Heart left ventricle (tissue), 16 donors: ENCODE measurements around the gene PTPRJ. TPM values are rescaled to one million over a fixed set of nuclear protein-coding genes. Genes with fewer than 3 reads are reported as not detected.

Experiments
- ATAC-seq, 4 donors: fragments of 200-7000 bp; cut with Tn5 transposase; one replicate each; pipeline ENCODE4 v1.9.1; 2020 to 2022; ENCODE audit warnings: moderate library complexity in 4 of 4, mild to moderate bottlenecking in 3 of 4, moderate number of reproducible peaks in 1 of 4
- DNase-seq, 5 donors: peaks; one replicate each; pipeline ENCODE4 v3.0.0-alpha.2; 2020
- H3K27ac ChIP-seq, 12 donors: fragments of 200-600 bp; sonication (generic) in 4 of 12; one replicate each; pipeline versions ENCODE4 v1.5.0 to v1.8.0; 2016 to 2022; ENCODE audit warnings: mild to moderate bottlenecking in 2 of 12
- H3K27me3 ChIP-seq, 9 donors: fragments of 200-600 bp; sonication (generic) in 2 of 9; one replicate each; pipeline versions ENCODE4 v1.5.1 to v1.8.0; 2016 to 2022; ENCODE audit warnings: mild to moderate bottlenecking in 3 of 9
- H3K36me3 ChIP-seq, 9 donors: fragments of 200-600 bp; sonication (generic) in 2 of 9; one replicate each; pipeline versions ENCODE4 v1.5.0 to v1.8.0; 2018 to 2022; ENCODE audit warnings: mild to moderate bottlenecking in 2 of 9
- H3K4me1 ChIP-seq, 12 donors: fragments of 200-600 bp; sonication (generic) in 4 of 12; one replicate each; pipeline versions ENCODE4 v1.5.0 to v1.8.0; 2016 to 2022; ENCODE audit warnings: mild to moderate bottlenecking in 3 of 12
- H3K4me3 ChIP-seq, 12 donors: fragments of 200-600 bp; sonication (generic) in 4 of 12; one replicate each; pipeline versions ENCODE4 v1.5.0 to v1.8.0; 2017 to 2022; ENCODE audit warnings: mild to moderate bottlenecking in 9 of 12, moderate library complexity in 4 of 12
- H3K9me3 ChIP-seq, 12 donors: fragments of 200-600 bp; sonication (generic) in 4 of 12; one replicate each; pipeline versions ENCODE4 v1.5.0 to v1.8.0; 2016 to 2022; ENCODE audit warnings: mild to moderate bottlenecking in 1 of 12
- POLR2A ChIP-seq, 2 donors: fragments of 450-650 bp; IDR thresholded peaks; one replicate each; pipeline ENCODE4 v1.6.1; 2017; ENCODE audit warnings: antibody characterized with exemption in 2 of 2, mild to moderate bottlenecking in 2 of 2, moderate library complexity in 2 of 2
- WGBS, 4 donors: extraction: QIAGEN DNeasy Blood & Tissue Kit in 2 of 4; methylation state at CpG; one replicate each; pipeline versions ENCODE4 v1.1.5 to v1.1.7; 2013 to 2018; 5-methylcytosine and 5-hydroxymethylcytosine counted together
- intact Hi-C, 10 donors: fragments of 100-400 bp; cut with DNase I; formaldehyde crosslinking; loops; one replicate each; pipeline versions ENCODE4 v1.11.1 to v1.14.2; 2022
- polyA plus RNA-seq, 2 donors: library from polyadenylated mRNA; stranded (reverse); fragments of 200-250 nt; gene quantifications; one replicate each; pipeline ENCODE4 v1.2.3, GENCODE V29; 2013
- total RNA-seq, 9 donors: library from RNA; depleted of rRNA in 2 of 9; stranded (reverse); fragments of >200 nt in 2 of 9; fragmentation: NEBNext Ultra II Directional in 3 of 9; extraction: Animal tissue kit (Norgen Biotek cat#: 25700) in 3 of 9; gene quantifications; one replicate each; pipeline versions ENCODE4 v1.1.0 to v1.2.4, GENCODE V29; 2016 to 2023
- TF ChIP-seq, protein P1 (sequence below), 12 donors: fragments of 200-600 bp; sonication (generic) in 4 of 12; IDR thresholded peaks; one replicate each; pipeline versions ENCODE4 v1.5.0 to v1.8.0; 2018 to 2022; ENCODE audit warnings: antibody characterized with exemption in 12 of 12, mild to moderate bottlenecking in 5 of 12
- donor health status: ischemic (EF 13 %, LVEDD 7.1; RV severe dilation, severe dysfunction).
- donor health status: healthy with polysubstance abuse.
- donor health status: DM: no; HTN: yes; CAD: no.
- donor health status: DM: no; HTN: no; CAD: no.
- donor health status: ischemic (EF 25% LVEDD 6.9; RV normal size, moderate dysfunction).
- donor health status: ischemic (EF 25% LVEDD 5.7; RV mildly dilated, moderate dysfunction).
- donor health status: healthy.
- donor health status: DM: yes; HTN: yes; CAD: no.
- donor health status: ischemic (EF 35%, LVEDD 5.7; RV mildly dilated, moderate dysfunction).
- donor health status: nonischemic (EF 11% LVEDD 7.7; RV severe dilation, severe dysfunction).
- donor health status: DM: yes; HTN: yes; CAD: no.
- donor health status: PGD.
- donor health status: ischemic (EF 29% LVEDD 5.4; RV normal size, mild dysfunction).
- donor health status: nonischemic (EF 23%, LVEDD 6.1; RV moderate dilation, normal function).

PTPRJ gene
- total and polyA plus RNA-seq, 11 donors, result 1.2 to 39.0 (median 6.3) TPM

DNA sequence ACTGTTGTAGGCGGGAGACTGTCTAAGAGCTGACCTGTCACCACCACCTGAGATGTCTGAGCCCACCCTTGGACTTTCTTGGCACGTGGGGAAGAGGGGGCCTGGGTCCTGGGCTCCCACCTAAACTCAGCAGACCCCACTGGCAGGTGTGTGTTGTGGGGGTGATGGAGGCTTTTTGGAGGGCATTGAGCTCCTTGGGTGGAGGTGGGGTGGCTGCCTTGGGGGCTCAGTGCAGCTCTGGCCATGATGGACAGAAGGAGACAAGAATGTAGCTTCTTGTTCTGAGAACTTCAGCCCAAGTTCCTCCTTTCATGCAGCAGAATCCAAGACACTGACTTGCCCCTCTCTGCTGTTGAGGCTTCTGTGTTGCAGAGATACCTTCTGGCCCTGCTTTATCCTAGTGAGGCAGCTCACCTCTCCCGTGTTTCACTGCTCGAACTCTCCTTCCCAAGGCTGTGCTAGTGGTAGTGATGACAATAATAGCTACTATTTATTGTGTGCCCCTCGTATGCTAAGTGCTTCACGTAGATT lies 119.6 kb downstream of the PTPRJ start:
- H3K9me3 ChIP-seq, result no peaks in the 10 kb centered on the region
- H3K4me3 ChIP-seq, result no peak overlapping the region
- no peak overlapping the region for H3K27ac ChIP-seq
- DNase-seq, result no peak
- WGBS, 4 donors, result 90 to 93% (median 92%) methylated on average over 6 of the region's 6 CpGs
- intact Hi-C loops, result loop anchor here in 5 of 10 donors (10.0 kb wide), 4 partner anchors 55 to 255 kb away; partner anchors contain the start of genes PTPRJ (in 2 of the 5) and NUP160 (in 1 of the 5)
- ATAC-seq, result no peak
- no peaks in the 10 kb centered on the region for H3K36me3 ChIP-seq
- H3K4me1 ChIP-seq, result peaks cover 0 to 70% (median 23%) of the 10 kb centered on the region in 12 donors
- TF ChIP-seq POLR2A (IDR thresholded peaks at IDR 0.05), result no peak
- TF ChIP-seq, protein P1, sequence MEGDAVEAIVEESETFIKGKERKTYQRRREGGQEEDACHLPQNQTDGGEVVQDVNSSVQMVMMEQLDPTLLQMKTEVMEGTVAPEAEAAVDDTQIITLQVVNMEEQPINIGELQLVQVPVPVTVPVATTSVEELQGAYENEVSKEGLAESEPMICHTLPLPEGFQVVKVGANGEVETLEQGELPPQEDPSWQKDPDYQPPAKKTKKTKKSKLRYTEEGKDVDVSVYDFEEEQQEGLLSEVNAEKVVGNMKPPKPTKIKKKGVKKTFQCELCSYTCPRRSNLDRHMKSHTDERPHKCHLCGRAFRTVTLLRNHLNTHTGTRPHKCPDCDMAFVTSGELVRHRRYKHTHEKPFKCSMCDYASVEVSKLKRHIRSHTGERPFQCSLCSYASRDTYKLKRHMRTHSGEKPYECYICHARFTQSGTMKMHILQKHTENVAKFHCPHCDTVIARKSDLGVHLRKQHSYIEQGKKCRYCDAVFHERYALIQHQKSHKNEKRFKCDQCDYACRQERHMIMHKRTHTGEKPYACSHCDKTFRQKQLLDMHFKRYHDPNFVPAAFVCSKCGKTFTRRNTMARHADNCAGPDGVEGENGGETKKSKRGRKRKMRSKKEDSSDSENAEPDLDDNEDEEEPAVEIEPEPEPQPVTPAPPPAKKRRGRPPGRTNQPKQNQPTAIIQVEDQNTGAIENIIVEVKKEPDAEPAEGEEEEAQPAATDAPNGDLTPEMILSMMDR (IDR thresholded peaks at IDR 0.05), result no peak
- H3K27me3 ChIP-seq, result no peaks in the 10 kb centered on the region

GRCh38 chr11:48101044-48101733 lies 120.8 kb downstream of the PTPRJ start:
- no peak for ATAC-seq
- Histone ChIP-seq H3K4me3 (no peak overlapping the region), H3K9me3 (no peaks in the 10 kb centered on the region), H3K27me3 (no peaks in the 10 kb centered on the region), H3K4me1 (peaks cover 0 to 75% (median 23%) of the 10 kb centered on the region in 12 donors), H3K27ac (no peak overlapping the region), H3K36me3 (no peaks in the 10 kb centered on the region)
- TF ChIP-seq, protein P1 (IDR thresholded peaks at IDR 0.05), result no peak
- TF ChIP-seq POLR2A (IDR thresholded peaks at IDR 0.05), result no peak
- no peak for DNase-seq
- intact Hi-C loops, result loop anchor here in 5 of 10 donors (10.0 kb wide), 4 partner anchors 56 to 256 kb away; partner anchors contain the start of genes PTPRJ (in 2 of the 5) and NUP160 (in 1 of the 5)
- 73 to 84% (median 80%) methylated on average over 10 to 11 of the region's 11 CpGs for WGBS, 4 donors

DNA sequence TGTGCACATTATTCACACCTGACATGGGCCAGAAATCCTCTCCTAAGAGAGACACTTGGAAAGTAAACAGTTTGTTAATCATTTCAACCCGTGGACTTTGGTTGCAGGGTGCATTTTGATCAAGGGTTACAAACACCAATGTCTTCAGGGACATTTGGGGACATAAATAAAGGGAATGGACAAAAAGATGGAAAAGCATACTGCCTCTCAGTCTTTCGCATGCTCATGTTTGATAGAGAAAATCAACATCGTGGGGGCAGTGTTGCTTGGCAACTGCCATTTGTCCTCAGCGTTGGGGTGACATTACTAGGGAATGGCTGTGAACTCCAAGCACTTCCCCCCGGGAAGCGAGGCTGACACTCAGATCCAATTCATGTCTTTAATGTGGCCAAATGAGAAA lies 121.6 kb downstream of the PTPRJ start:
- intact Hi-C loops, result loop anchor here in 5 of 10 donors (10.0 kb wide), 4 partner anchors 57 to 257 kb away; partner anchors contain the start of genes PTPRJ (in 2 of the 5) and NUP160 (in 1 of the 5)
- Histone ChIP-seq H3K27me3 (no peaks in the 10 kb centered on the region), H3K4me3 (no peak overlapping the region), H3K9me3 (no peaks in the 10 kb centered on the region), H3K36me3 (no peaks in the 10 kb centered on the region), H3K27ac (no peak overlapping the region), H3K4me1 (peaks cover 0 to 75% (median 23%) of the 10 kb centered on the region in 12 donors)
- 22 to 50% (median 28%) methylated on average over 6 of the region's 6 CpGs for WGBS, 4 donors
- ATAC-seq, result peak in 1 of 4 donors; percentile 23
- TF ChIP-seq, protein P1 (IDR thresholded peaks at IDR 0.05), result no peak
- TF ChIP-seq POLR2A (IDR thresholded peaks at IDR 0.05), result no peak
- DNase-seq, result no peak
